Measurements from ENCODE around the gene NTF4. TPM values are rescaled to one million over a fixed set of nuclear protein-coding genes. Genes with fewer than 3 reads are reported as not detected.

NTF4 gene
- total and polyA plus RNA-seq, 2 of the 8 experiments (the other 6 are each of a cell fraction or from before 2014, with no cell fraction given) = 3.1 to 6.5 TPM

DNA sequence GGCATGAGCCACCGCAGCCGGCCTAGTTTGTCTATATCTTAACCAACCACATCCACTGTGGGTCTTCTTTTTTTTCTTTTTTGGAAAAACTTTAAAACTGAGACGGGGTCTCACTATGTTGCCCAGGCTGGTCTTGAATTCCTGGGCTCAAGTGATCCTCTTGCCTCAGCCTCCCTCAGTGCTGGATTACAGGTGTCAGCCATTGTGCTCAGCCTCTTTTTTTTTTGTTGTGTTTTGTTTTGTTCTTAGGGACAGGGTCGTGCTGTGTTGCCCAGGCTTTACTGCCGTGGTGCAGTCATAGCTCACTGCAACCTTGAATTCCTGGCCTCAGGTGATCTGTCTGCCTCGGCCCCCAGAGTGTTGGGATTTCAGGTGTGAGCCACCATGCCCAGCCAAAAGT lies 28.1 kb upstream of the NTF4 start:
- WGBS, 2 experiments (ENCODE audit: extremely low coverage in 1 of 2, insufficient coverage in 1 of 2, insufficient read length in 1 of 2, insufficient replicate concordance in 2 of 2, low coverage in 1 of 2, low lambda C conversion rate in 2 of 2, missing lambda C conversion rate in 1 of 2) = 88% methylated on average over 6 of the region's 6 CpGs; no CpG with 5 or more reads in 1 of the 2 experiments
- H2AFZ ChIP-seq (ENCODE audit: low read length) = no peak overlapping the region
- FAIRE-seq = no peak
- TF ChIP-seq CHD2 (IDR thresholded peaks at IDR 0.05; ENCODE audit: low read length) = no peak
- TF ChIP-seq BACH1 (IDR thresholded peaks at IDR 0.05; ENCODE audit: low read length) = no peak
- no peak for TF ChIP-seq TCF12 (IDR thresholded peaks at IDR 0.05; ENCODE audit: low read depth, low read length)
- TF ChIP-seq RBBP5 (IDR thresholded peaks at IDR 0.05; ENCODE audit: borderline replicate concordance, low read depth, low read length) = no peak
- TF ChIP-seq SP1 (IDR thresholded peaks at IDR 0.05; ENCODE audit: low read depth, low read length) = no peak
- TF ChIP-seq KDM1A (IDR thresholded peaks at IDR 0.05; ENCODE audit: borderline replicate concordance, low read length) = no peak
- TF ChIP-seq MAFK (IDR thresholded peaks at IDR 0.05; ENCODE audit: low read depth, low read length) = no peak
- no peak for TF ChIP-seq SUZ12 (IDR thresholded peaks at IDR 0.05; ENCODE audit: low read length)
- TF ChIP-seq YY1 (IDR thresholded peaks at IDR 0.05; ENCODE audit: low read depth, low read length) = no peak
- TF ChIP-seq CREB1 (IDR thresholded peaks at IDR 0.05) = no peak
- TF ChIP-seq SIX5 (IDR thresholded peaks at IDR 0.05; ENCODE audit: low read depth, low read length) = no peak
- no peak for TF ChIP-seq CEBPB (IDR thresholded peaks at IDR 0.05; ENCODE audit: low read depth, low read length)

More for the DNA sequence above, 28.1 kb upstream of the NTF4 start:
- H3K79me1 ChIP-seq (ENCODE audit: low read depth, low read length) = peaks cover 13% of the 10 kb centered on the region
- peaks cover 32 to 64% (median 50%) of the 10 kb centered on the region in 4 experiments for H3K36me3 ChIP-seq (ENCODE audit: control insufficient read depth in 2 of 4, insufficient read depth in 4 of 4, low read length in 3 of 4)
- H3K4me3 ChIP-seq (ENCODE audit: extremely low read depth in 1 of 4, insufficient read depth in 2 of 4, low read depth in 3 of 4, low read length in 4 of 4) = no peak overlapping the region
- H3K4me2 ChIP-seq (ENCODE audit: insufficient read depth in 1 of 2, low read depth in 2 of 2, low read length in 2 of 2) = no peak overlapping the region
- no peak overlapping the region for H2BK12ac ChIP-seq (ENCODE audit: low read depth, low read length)
- CTCF ChIA-PET (ENCODE audit: partially characterized antibody) = interaction anchor here (1.6 kb wide), 2 partner anchors 13 to 54 kb away, joined by 3 to 5 read pairs; no protein-coding TSS in a partner anchor
- peaks cover 29 to 35% of the 10 kb centered on the region in 2 experiments for H4K20me1 ChIP-seq (replicated peaks in 1 of 2; ENCODE audit: control insufficient read depth in 1 of 2, insufficient read depth in 2 of 2, low read length in 2 of 2)
- no peak overlapping the region for H2BK20ac ChIP-seq (ENCODE audit: low read length)
- H2BK120ac ChIP-seq (replicated peaks; ENCODE audit: low read depth, low read length) = no peak overlapping the region
- no peaks in the 10 kb centered on the region for H3K4me1 ChIP-seq (replicated peaks in 1 of 4; ENCODE audit: control insufficient read depth in 3 of 4, insufficient read depth in 4 of 4, low read length in 3 of 4)
- H3K27me3 ChIP-seq (replicated peaks in 1 of 4; ENCODE audit: control insufficient read depth in 3 of 4, extremely low read depth in 1 of 4, insufficient read depth in 3 of 4, low read length in 3 of 4) = no peaks in the 10 kb centered on the region
- H3K9ac ChIP-seq (replicated peaks in 1 of 4; ENCODE audit: extremely low read depth in 1 of 4, low read depth in 3 of 4, low read length in 3 of 4) = no peak overlapping the region
- no peak overlapping the region for H4K91ac ChIP-seq (replicated peaks; ENCODE audit: insufficient read length, low read length)
- no peaks in the 10 kb centered on the region for H3K9me3 ChIP-seq (ENCODE audit: insufficient read depth in 2 of 2, low read depth in 1 of 2, low read length in 1 of 2)
- H2AK5ac ChIP-seq (ENCODE audit: low read depth, low read length) = no peak overlapping the region
- no peak overlapping the region for H3K23ac ChIP-seq (ENCODE audit: insufficient read length)
- H4K5ac ChIP-seq (ENCODE audit: insufficient read length, low read depth, low read length) = no peak overlapping the region
- no peaks in the 10 kb centered on the region for H3K23me2 ChIP-seq (ENCODE audit: low read depth, low read length)
- no peak overlapping the region for H2BK5ac ChIP-seq (ENCODE audit: low read depth, low read length)
- POLR2A ChIA-PET (ENCODE audit: partially characterized antibody) = interaction anchor here (1.8 to 10.1 kb wide), 3 partner anchors 10 to 19 kb away, joined by 3 to 67 read pairs (median 30); partner anchors contain the start of gene LIN7B
- H3K14ac ChIP-seq (ENCODE audit: insufficient read length) = no peak overlapping the region
- no peak overlapping the region for H3K4ac ChIP-seq (replicated peaks; ENCODE audit: insufficient read length, low read depth, low read length)
- H3K27ac ChIP-seq (ENCODE audit: low read depth, low read length) = no peak overlapping the region
- H2BK15ac ChIP-seq (ENCODE audit: low read length) = no peak overlapping the region
- peaks cover 14 to 54% of the 10 kb centered on the region in 2 experiments for H3K79me2 ChIP-seq (ENCODE audit: control insufficient read depth in 1 of 2, insufficient read depth in 2 of 2, low read length in 2 of 2)
- no peak overlapping the region for H3K56ac ChIP-seq (replicated peaks; ENCODE audit: insufficient read length, low read depth, low read length)
- H4K8ac ChIP-seq (ENCODE audit: extremely low read depth, insufficient read depth, low read length) = no peak overlapping the region
- no peak overlapping the region for H3K18ac ChIP-seq (ENCODE audit: extremely low read depth, low read length)
- DNase-seq (ENCODE audit: low read depth in 1 of 2, low spot score in 2 of 2) = no peak

All from H1 (cell line).